ENCODE data around the gene DDIT3.

The DDIT3 gene

DNA sequence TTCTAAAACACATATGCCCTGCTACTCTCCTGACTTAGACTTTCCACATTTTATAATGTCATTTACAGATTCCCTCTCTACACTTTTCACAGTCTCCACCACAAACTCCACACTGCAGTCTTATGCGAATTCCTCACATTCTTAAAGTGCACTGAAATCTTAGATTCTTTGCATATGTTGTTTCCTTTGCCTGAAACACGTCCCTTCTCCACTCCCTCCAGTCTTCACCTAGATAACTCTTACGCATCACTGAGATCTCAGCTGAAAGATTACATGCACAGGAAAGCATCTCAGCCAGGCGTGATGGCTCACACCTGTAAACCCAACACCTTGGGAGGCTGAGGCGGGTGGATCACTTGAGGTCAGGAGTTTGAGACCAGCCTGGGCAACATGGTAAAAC is 36.8 kb downstream of the DDIT3 start:
- Histone ChIP-seq H3K36me3 (ENCODE audit: control insufficient read depth, insufficient read depth, low read length) (no peaks in the 10 kb centered on the region), H3K4me1 (ENCODE audit: control insufficient read depth, insufficient read depth, low read length) (no peaks in the 10 kb centered on the region), H3K4me3 (ENCODE audit: insufficient read depth, low read depth, low read length) (no peak overlapping the region), H3K27me3 (ENCODE audit: control insufficient read depth, insufficient read depth, low read length, poor library complexity, severe bottlenecking) (peaks cover 9% of the 10 kb centered on the region), H3K9me3 (ENCODE audit: control insufficient read depth, low read length) (no peaks in the 10 kb centered on the region), H3K27ac (ENCODE audit: insufficient read depth, low read depth, low read length, poor library complexity, severe bottlenecking) (no peak overlapping the region)
- WGBS, 2 experiments = 68 to 69% methylated on average over 5 of the region's 5 CpGs

DNA sequence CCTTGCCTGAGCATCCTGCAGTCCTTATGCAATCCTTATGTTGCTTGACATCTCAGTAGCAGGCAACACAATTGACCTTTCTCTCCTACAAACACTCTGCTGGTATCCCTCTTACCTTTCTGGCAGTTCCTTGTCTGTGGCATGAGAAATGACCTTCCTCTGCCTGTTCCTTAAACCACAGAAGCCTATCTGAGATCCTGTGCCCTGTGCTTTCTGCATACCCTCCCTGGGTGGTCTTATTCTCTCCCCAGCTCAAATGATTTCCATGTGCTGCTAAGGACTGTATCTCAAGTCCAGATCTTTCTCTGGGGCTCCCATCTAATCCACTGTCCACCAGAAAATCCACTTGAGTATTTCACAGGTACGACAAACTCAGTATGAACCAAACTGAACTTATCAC is 38.6 kb downstream of the DDIT3 start:
- peaks cover 27% of the 10 kb centered on the region for H3K27me3 ChIP-seq (ENCODE audit: control insufficient read depth, insufficient read depth, low read length, poor library complexity, severe bottlenecking)
- no peaks in the 10 kb centered on the region for H3K36me3 ChIP-seq (ENCODE audit: control insufficient read depth, insufficient read depth, low read length)
- WGBS, 2 experiments = 77 to 94% methylated on average over 1 of the region's 1 CpG
- H3K27ac ChIP-seq (ENCODE audit: insufficient read depth, low read depth, low read length, poor library complexity, severe bottlenecking) = no peak overlapping the region
- H3K4me1 ChIP-seq (ENCODE audit: control insufficient read depth, insufficient read depth, low read length) = no peaks in the 10 kb centered on the region
- no peak overlapping the region for H3K4me3 ChIP-seq (ENCODE audit: insufficient read depth, low read depth, low read length)
- no peaks in the 10 kb centered on the region for H3K9me3 ChIP-seq (ENCODE audit: control insufficient read depth, low read length)

DNA sequence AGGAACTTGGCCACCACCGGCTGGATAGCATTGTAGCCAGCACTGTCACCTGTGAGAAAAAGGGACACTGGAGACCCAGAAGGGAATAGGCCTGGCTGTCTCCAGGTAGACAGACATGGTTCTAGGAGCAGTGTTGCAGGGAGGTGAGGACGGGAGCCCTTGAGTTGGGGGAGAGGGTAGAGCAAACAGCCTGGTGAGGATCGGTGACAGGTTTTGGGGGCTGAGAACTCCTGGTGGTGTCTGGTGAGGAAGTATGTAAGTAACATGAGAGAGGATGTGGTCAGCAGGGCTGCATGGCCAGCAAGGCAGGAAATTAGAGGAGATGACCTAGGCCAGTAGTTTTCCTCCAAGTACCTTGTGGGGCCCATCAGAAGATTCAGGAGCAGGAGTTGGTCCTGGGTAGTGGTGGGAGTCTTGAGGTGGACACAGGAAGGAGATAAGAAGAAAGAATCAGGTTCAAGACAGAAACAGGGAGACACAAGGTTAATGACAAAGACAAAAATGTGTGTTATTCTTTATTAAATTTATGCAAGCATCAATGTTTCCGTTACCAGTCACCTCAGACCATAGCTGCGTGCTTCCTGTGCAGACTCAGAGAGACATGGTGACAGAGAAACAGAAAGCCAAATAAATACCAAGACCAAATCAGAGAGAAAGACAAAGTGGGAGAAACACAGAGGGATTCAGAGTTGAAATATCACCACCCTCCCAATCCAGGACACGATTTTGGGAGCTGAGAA is 40.8 kb downstream of the DDIT3 start, which contains the start of gene ARHGAP9:
Gene ARHGAP9 (minus strand): TSS at position 491 of the 740 bp plus-strand sequence. CDS start 460 bp downstream, at position 31.
- Histone ChIP-seq H3K36me3 (ENCODE audit: control insufficient read depth, insufficient read depth, low read length) (no peaks in the 10 kb centered on the region), H3K4me1 (ENCODE audit: control insufficient read depth, insufficient read depth, low read length) (peaks cover 9% of the 10 kb centered on the region), H3K27ac (ENCODE audit: insufficient read depth, low read depth, low read length, poor library complexity, severe bottlenecking) (no peak within 1 kb of the TSS), H3K27me3 (ENCODE audit: control insufficient read depth, insufficient read depth, low read length, poor library complexity, severe bottlenecking) (peaks cover 48% of the 10 kb centered on the region), H3K4me3 (ENCODE audit: insufficient read depth, low read depth, low read length) (no peak within 1 kb of the TSS), H3K9me3 (ENCODE audit: control insufficient read depth, low read length) (no peaks in the 10 kb centered on the region)
- WGBS, 2 experiments = 90 to 92% methylated on average over 6 of the region's 6 CpGs

DNA sequence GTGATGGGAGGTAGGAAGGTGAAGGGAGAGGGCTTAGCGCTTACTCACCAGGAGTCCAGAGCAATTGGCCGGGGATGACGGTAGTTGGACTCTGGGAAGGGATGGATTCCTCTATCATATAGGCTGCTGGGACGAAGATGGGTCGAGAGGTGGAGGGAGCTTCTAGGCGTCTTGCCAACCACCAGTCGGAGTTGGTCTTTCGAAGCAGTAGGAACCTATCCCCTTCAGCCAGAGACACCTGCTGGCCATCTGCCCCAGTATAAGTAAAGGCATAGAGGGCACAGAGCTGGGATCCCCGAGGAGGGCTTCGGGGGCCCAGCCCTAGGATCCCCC is 41.3 kb downstream of the DDIT3 start:
- Histone ChIP-seq H3K36me3 (ENCODE audit: control insufficient read depth, insufficient read depth, low read length) (no peaks in the 10 kb centered on the region), H3K4me1 (ENCODE audit: control insufficient read depth, insufficient read depth, low read length) (peaks cover 9% of the 10 kb centered on the region), H3K27ac (ENCODE audit: insufficient read depth, low read depth, low read length, poor library complexity, severe bottlenecking) (no peak overlapping the region), H3K4me3 (ENCODE audit: insufficient read depth, low read depth, low read length) (no peak overlapping the region), H3K27me3 (ENCODE audit: control insufficient read depth, insufficient read depth, low read length, poor library complexity, severe bottlenecking) (peaks cover 54% of the 10 kb centered on the region), H3K9me3 (ENCODE audit: control insufficient read depth, low read length) (no peaks in the 10 kb centered on the region)
- 89 to 92% methylated on average over 10 of the region's 10 CpGs for WGBS, 2 experiments

DNA sequence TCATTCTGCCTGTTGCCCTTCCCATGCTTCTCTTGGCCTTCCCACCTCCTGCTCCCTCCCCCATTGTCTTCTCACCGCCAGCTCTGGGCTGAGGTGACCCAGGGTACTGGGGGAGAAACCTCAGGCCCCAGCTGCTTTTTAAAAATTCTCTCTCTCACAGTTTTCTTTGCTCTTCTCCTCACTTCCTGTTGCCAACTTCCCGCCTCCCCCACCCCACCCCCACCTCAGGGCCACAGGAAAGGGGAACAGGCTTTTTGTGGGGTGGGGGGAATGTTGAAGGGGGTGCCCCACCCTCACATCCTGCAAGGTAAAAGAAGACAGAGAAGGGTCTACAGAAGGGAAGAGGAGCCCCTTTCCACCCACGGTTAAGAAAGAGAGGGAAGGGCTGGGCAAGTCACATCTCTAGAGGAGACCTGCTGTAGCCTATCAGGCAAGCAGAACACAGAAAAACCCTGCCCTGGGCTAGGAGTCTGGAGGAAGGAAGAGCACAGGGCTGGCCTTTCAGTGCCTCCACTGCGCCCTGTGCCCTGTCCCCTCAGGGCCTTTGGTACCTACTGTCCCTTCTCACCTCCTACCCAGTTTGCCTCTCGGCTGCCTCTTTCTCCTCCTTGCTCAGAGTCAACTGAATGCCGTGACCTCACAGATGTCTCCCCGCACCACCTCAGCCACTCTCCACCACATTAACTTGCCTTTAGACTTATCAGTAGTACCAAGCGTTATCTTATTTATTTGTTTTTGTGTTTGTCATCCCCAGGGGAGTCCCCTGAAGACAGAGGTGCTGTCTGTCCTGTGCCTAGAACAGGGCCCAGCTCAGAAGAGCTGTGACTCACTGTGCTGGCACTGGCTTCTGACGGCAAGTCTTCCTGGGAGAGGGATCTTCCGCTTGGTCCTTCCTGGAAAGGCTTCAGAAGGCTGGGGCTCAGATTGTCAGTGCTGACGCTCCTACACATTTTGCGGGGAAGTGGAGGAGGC is 42.3 kb downstream of the DDIT3 start:
- no peaks in the 10 kb centered on the region for H3K36me3 ChIP-seq (ENCODE audit: control insufficient read depth, insufficient read depth, low read length)
- peaks cover 64% of the 10 kb centered on the region for H3K27me3 ChIP-seq (ENCODE audit: control insufficient read depth, insufficient read depth, low read length, poor library complexity, severe bottlenecking)
- H3K4me3 ChIP-seq (ENCODE audit: insufficient read depth, low read depth, low read length) = no peak overlapping the region
- 84 to 89% methylated on average over 11 of the region's 12 CpGs for WGBS, 2 experiments
- H3K4me1 ChIP-seq (ENCODE audit: control insufficient read depth, insufficient read depth, low read length) = peaks cover 9% of the 10 kb centered on the region
- H3K27ac ChIP-seq (ENCODE audit: insufficient read depth, low read depth, low read length, poor library complexity, severe bottlenecking) = no peak overlapping the region
- no peaks in the 10 kb centered on the region for H3K9me3 ChIP-seq (ENCODE audit: control insufficient read depth, low read length)

DNA sequence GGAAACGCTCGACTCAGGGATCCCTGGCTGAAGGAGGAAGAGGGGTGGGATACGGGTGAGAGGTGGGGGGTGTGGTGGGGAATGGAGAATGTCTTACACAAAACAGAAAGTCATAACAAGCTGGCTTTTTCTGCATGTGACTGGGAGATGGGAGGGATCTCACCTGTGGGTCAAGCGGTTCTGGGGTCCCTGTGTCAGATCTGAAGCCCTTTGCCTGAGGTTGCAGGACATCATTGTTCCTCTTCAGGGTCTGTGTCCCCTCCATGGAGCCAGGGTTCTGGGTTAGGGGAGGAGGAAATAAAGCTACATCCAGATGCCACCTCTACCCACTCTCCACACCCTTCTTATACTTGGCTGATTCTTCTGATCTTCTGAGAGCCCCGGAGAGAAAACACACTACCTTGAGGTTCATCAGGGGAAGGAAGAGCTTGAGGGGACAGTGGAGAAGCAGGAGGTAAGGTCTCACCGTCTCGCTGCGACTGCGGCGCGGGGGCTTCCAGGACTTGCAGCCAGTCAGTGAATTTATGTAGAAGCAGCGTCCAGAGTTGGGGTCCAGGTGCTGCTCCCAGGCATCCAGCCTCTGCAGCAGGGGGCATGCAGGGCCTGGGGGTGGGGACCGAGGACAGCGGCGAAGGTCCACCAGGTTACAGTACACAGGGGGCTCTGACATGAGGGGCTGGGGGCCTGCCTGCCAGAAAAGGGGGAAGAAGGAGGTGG is 43.2 kb downstream of the DDIT3 start:
- WGBS, 2 experiments = 90 to 93% methylated on average over 15 of the region's 15 CpGs
- Histone ChIP-seq H3K4me3 (ENCODE audit: insufficient read depth, low read depth, low read length) (no peak overlapping the region), H3K9me3 (ENCODE audit: control insufficient read depth, low read length) (no peaks in the 10 kb centered on the region), H3K27ac (ENCODE audit: insufficient read depth, low read depth, low read length, poor library complexity, severe bottlenecking) (no peak overlapping the region), H3K4me1 (ENCODE audit: control insufficient read depth, insufficient read depth, low read length) (peaks cover 9% of the 10 kb centered on the region), H3K27me3 (ENCODE audit: control insufficient read depth, insufficient read depth, low read length, poor library complexity, severe bottlenecking) (peaks cover 72% of the 10 kb centered on the region), H3K36me3 (ENCODE audit: control insufficient read depth, insufficient read depth, low read length) (no peaks in the 10 kb centered on the region)

DNA sequence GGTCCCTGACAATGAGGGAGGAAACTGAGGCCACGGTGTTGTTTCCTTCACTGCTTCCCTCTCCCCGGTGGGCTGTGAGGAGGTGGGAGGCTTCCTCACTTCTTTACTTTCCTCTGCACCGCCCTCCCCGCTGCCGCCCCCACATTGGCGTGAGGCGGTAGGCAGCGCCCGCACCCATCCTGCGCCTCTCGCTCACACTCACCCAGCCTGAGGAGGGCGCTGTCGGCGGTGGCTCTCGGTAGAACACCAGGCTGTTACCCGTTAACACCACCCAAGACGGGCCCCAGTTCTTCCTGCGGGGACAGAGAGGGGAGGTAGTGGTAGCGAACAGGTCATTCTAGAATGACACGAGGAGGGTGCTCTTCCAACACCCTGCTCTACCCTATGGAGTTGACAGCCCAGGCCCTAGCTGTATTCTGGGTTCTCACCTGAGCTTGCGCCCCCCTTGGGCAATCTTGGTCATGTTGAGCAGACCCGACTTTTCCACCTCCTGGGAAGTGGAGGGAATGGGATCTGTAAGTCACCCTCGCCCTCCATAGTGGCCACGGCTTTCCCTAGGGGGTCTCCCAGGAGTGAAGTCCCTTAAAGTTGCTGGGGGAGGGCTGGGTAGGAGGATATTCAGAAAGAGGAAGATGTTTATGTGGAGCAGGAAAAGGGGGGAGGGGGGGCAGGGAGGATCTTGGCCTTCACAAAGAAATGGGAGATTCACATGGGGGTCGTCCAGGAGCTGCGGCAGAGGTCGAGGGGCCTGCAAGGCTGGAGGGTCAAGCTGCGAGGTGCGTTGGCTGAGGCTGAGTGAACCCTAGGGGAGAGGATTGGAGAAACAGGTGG is 43.9 kb downstream of the DDIT3 start:
- Histone ChIP-seq H3K9me3 (ENCODE audit: control insufficient read depth, low read length) (no peaks in the 10 kb centered on the region), H3K27me3 (ENCODE audit: control insufficient read depth, insufficient read depth, low read length, poor library complexity, severe bottlenecking) (peaks cover 76% of the 10 kb centered on the region), H3K4me3 (ENCODE audit: insufficient read depth, low read depth, low read length) (peak overlapping the region; percentile 24), H3K36me3 (ENCODE audit: control insufficient read depth, insufficient read depth, low read length) (no peaks in the 10 kb centered on the region), H3K27ac (ENCODE audit: insufficient read depth, low read depth, low read length, poor library complexity, severe bottlenecking) (no peak overlapping the region), H3K4me1 (ENCODE audit: control insufficient read depth, insufficient read depth, low read length) (peaks cover 9% of the 10 kb centered on the region)
- WGBS, 2 experiments = 38 to 41% methylated on average over 29 of the region's 29 CpGs

DNA sequence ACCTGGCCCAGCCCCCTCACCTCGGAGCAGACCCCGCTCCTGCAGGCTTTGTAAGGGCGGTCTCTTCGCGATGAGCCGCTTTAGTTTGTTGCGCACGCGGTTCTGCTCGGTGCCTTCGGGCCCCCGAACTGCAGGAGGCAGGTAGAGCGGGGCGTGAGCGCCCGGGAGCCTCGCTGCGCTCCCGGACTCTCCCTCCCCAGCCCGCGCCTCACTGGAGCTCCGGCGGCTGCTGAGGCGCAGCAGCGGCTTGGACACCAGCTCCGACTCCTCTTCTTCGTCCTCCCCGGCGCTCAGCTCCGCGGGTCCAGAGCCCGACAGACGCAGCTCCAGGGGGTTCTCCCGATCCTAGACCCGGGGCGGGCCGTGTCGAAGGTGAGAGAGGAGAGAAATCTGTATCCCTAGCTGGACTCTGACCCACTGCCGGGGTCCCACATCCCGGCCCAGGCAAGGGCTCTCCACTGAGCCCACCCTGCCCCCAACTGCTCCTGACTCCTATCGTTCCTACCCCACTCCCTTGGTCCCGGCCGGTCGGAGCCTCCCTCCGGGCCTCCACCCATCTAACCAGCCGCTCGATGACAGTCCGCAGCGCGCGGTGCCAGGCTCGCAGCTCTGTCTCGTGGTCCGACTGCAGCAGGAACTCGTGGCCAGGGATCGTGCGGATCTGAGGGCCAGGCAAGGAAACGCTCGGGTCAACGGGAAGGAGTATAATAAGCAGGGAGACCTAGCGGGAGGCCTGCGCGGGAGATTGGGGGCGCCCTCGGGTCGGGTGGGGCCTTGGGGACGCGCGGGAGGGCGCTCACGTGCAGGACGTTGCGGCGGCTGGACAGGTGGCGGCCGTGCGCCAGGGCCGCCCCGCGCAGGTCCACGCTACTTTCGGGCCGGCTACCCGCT is 44.8 kb downstream of the DDIT3 start:
- Histone ChIP-seq H3K9me3 (ENCODE audit: control insufficient read depth, low read length) (no peaks in the 10 kb centered on the region), H3K27me3 (ENCODE audit: control insufficient read depth, insufficient read depth, low read length, poor library complexity, severe bottlenecking) (peaks cover 76% of the 10 kb centered on the region), H3K36me3 (ENCODE audit: control insufficient read depth, insufficient read depth, low read length) (no peaks in the 10 kb centered on the region), H3K27ac (ENCODE audit: insufficient read depth, low read depth, low read length, poor library complexity, severe bottlenecking) (no peak overlapping the region), H3K4me1 (ENCODE audit: control insufficient read depth, insufficient read depth, low read length) (peaks cover 9% of the 10 kb centered on the region), H3K4me3 (ENCODE audit: insufficient read depth, low read depth, low read length) (peak overlapping the region; percentile 24)
- 2% methylated on average over 84 of the region's 84 CpGs for WGBS, 2 experiments

DNA sequence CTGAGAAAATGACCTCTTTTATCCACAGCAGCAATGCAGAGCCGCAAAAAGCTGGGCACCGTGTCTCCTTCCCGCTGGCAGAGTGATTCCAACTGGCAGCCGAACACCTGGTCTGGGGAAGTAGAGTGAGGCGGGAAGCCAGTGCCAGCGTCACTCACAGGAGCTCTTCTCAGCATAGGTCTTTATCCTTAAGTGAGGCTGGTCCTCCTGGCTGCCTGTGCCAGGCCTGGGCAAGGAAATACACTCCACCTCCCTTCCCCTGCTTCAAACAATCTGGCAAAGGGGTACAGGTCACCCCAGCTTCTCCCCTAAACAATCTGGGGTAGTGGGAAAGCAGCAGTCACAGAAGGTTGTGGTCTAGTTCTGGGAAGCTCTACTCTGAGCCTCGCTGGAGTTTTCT is 45.5 kb downstream of the DDIT3 start:
- H3K27me3 ChIP-seq (ENCODE audit: control insufficient read depth, insufficient read depth, low read length, poor library complexity, severe bottlenecking) = peaks cover 76% of the 10 kb centered on the region
- no peak overlapping the region for H3K27ac ChIP-seq (ENCODE audit: insufficient read depth, low read depth, low read length, poor library complexity, severe bottlenecking)
- no peaks in the 10 kb centered on the region for H3K36me3 ChIP-seq (ENCODE audit: control insufficient read depth, insufficient read depth, low read length)
- WGBS, 2 experiments = 69 to 73% methylated on average over 7 of the region's 7 CpGs
- peaks cover 9% of the 10 kb centered on the region for H3K4me1 ChIP-seq (ENCODE audit: control insufficient read depth, insufficient read depth, low read length)
- no peaks in the 10 kb centered on the region for H3K9me3 ChIP-seq (ENCODE audit: control insufficient read depth, low read length)
- peak overlapping the region; percentile 24 for H3K4me3 ChIP-seq (ENCODE audit: insufficient read depth, low read depth, low read length)

Measured in ectodermal cell (in vitro differentiated cells).